Fibroblast of lung (primary cell): Measurements from ENCODE around the gene MINDY4B. TPM values are rescaled to one million over a fixed set of nuclear protein-coding genes. Genes with fewer than 3 reads are reported as not detected.

Source experiments
- DNase-seq, 2 donors: peaks; one replicate each; pipeline versions ENCODE4 v3.0.0 to v3.0.0-alpha.2; 2010; ENCODE audit warnings: low read depth in 2 of 2
- H2AFZ ChIP-seq: 2 replicates; pipeline ENCODE4 v1.5.1; 2012; ENCODE audit warnings: low read length, control low read depth, inconsistent platforms
- H3K27ac ChIP-seq: 2 replicates; pipeline ENCODE4 v1.5.1; 2011; ENCODE audit warnings: low read length, control low read depth; ENCODE audit not compliant: insufficient read depth
- H3K27me3 ChIP-seq: 2 replicates; pipeline ENCODE4 v1.5.1; 2011; ENCODE audit warnings: mild to moderate bottlenecking, low read length; ENCODE audit not compliant: control insufficient read depth, insufficient read depth
- H3K36me3 ChIP-seq: 2 replicates; pipeline ENCODE4 v1.5.1; 2011; ENCODE audit warnings: low read length; ENCODE audit not compliant: control insufficient read depth, insufficient read depth
- H3K4me1 ChIP-seq: 2 replicates; pipeline ENCODE4 v1.5.1; 2011; ENCODE audit warnings: low read length; ENCODE audit not compliant: control insufficient read depth, insufficient read depth; ENCODE audit errors: extremely low read depth
- H3K4me2 ChIP-seq: 2 replicates; pipeline ENCODE4 v1.5.1; 2011; ENCODE audit warnings: low read length, control low read depth; ENCODE audit not compliant: insufficient read depth; ENCODE audit errors: extremely low read depth
- H3K4me3 ChIP-seq, 4 experiments: fragments of 200-600 bp in 1 of 4; sonication (generic) in 1 of 4; replicated peaks in 1 of 4; 2 replicates each; pipeline ENCODE4 v1.5.1; 2011 to 2016; ENCODE audit warnings: low read length in 4 of 4, low read depth in 3 of 4, mild to moderate bottlenecking in 3 of 4, control low read depth in 2 of 4, inconsistent platforms in 1 of 4, mixed read lengths in 1 of 4; ENCODE audit not compliant: insufficient read depth in 1 of 4; ENCODE audit errors: control extremely low read depth in 1 of 4
- H3K79me2 ChIP-seq: 2 replicates; pipeline ENCODE4 v1.5.1; 2012; ENCODE audit warnings: mild to moderate bottlenecking, low read length, inconsistent platforms; ENCODE audit not compliant: control insufficient read depth, insufficient read depth
- H3K9ac ChIP-seq: 2 replicates; pipeline ENCODE4 v1.5.1; 2011; ENCODE audit warnings: mild to moderate bottlenecking, low read length, control low read depth; ENCODE audit not compliant: insufficient read depth
- H3K9me3 ChIP-seq: 2 replicates; pipeline ENCODE4 v1.5.1; 2012; ENCODE audit warnings: low read depth, low read length; ENCODE audit not compliant: control insufficient read depth, insufficient read depth
- H4K20me1 ChIP-seq: 2 replicates; pipeline ENCODE4 v1.5.1; 2011; ENCODE audit warnings: low read length; ENCODE audit not compliant: control insufficient read depth, insufficient read depth; ENCODE audit errors: extremely low read depth
- CTCF ChIP-seq, 2 donors: IDR thresholded peaks in 1 of 2; conservative IDR thresholded peaks in 1 of 2; 1 replicate in 1 of 2; 2 replicates in 1 of 2; pipeline ENCODE4 v1.5.1; 2011 to 2012; ENCODE audit warnings: low read length in 2 of 2, control low read depth in 1 of 2, inconsistent platforms in 1 of 2, low read depth in 1 of 2, mild to moderate bottlenecking in 1 of 2
- EZH2 ChIP-seq: IDR thresholded peaks from 2 replicates; pipeline ENCODE4 v1.5.1; 2012; ENCODE audit warnings: low read length, control low read depth, mild to moderate bottlenecking; ENCODE audit errors: missing control alignments
- polyA plus RNA-seq, 2 donors: library from polyadenylated mRNA; depleted of rRNA in 1 of 2; stranded (reverse) in 1 of 2; unstranded in 1 of 2; fragments of >200 nt; gene quantifications; 2 replicates each; pipeline ENCODE4 v1.2.1, GENCODE V29; 2011 to 2012; ENCODE audit warnings: missing spikeins in 1 of 2
- total RNA-seq: library from RNA; depleted of rRNA; stranded (reverse); fragments of >200 nt; gene quantifications from 2 replicates; pipeline ENCODE4 v1.2.1, GENCODE V29; 2014

MINDY4B gene
- total and polyA plus RNA-seq, 2 donors (not counting 1 experiment from before 2014, with no cell fraction given) = not detected

- H3K36me3 ChIP-seq = no peaks in the 10 kb centered on the region
- DNase-seq = no peak
- TF ChIP-seq CTCF (conservative IDR thresholded peaks at IDR 0.05 in 1 of 2, IDR thresholded peaks at IDR 0.05 in 1 of 2; ENCODE audit: low read depth in 1 of 2, low read length in 2 of 2) (no peak), EZH2 (no peak)
- H3K9ac ChIP-seq = no peak overlapping the region
- H3K4me3 ChIP-seq = no peak overlapping the region
- no peaks in the 10 kb centered on the region for H4K20me1 ChIP-seq
- peaks cover 4% of the 10 kb centered on the region for H3K27me3 ChIP-seq
- H3K9me3 ChIP-seq = no peaks in the 10 kb centered on the region
- no peaks in the 10 kb centered on the region for H3K4me1 ChIP-seq
- H2AFZ ChIP-seq = no peak overlapping the region
- H3K27ac ChIP-seq = no peak overlapping the region
- H3K79me2 ChIP-seq = no peaks in the 10 kb centered on the region
- no peak overlapping the region for H3K4me2 ChIP-seq
Observed at GRCh38 chr3:150926328-150926727, 21.1 kb upstream of the MINDY4B start.

GRCh38 chr3:150925751-150926201, 20.5 kb upstream of the MINDY4B start:
- peak; percentile 51 to 61 for TF ChIP-seq CTCF (conservative IDR thresholded peaks at IDR 0.05 in 1 of 2, IDR thresholded peaks at IDR 0.05 in 1 of 2; ENCODE audit: low read depth in 1 of 2, low read length in 2 of 2)
- no peak for TF ChIP-seq EZH2
- H3K4me2 ChIP-seq = no peak overlapping the region
- H3K9ac ChIP-seq = no peak overlapping the region
- no peaks in the 10 kb centered on the region for H3K79me2 ChIP-seq
- H3K27me3 ChIP-seq = peaks cover 4% of the 10 kb centered on the region
- peak; percentile 15 to 29 for DNase-seq
- H3K4me3 ChIP-seq = no peak overlapping the region
- no peaks in the 10 kb centered on the region for H3K4me1 ChIP-seq
- H2AFZ ChIP-seq = no peak overlapping the region
- H3K36me3 ChIP-seq = no peaks in the 10 kb centered on the region
- no peaks in the 10 kb centered on the region for H3K9me3 ChIP-seq
- no peak overlapping the region for H3K27ac ChIP-seq
- H4K20me1 ChIP-seq = no peaks in the 10 kb centered on the region

GRCh38 chr3:150922611-150923010, 17.4 kb upstream of the MINDY4B start:
- H3K4me1 ChIP-seq = no peaks in the 10 kb centered on the region

More at GRCh38 chr3:150922611-150923010, 17.4 kb upstream of the MINDY4B start:
- H3K9ac ChIP-seq = no peak overlapping the region
- no peaks in the 10 kb centered on the region for H3K36me3 ChIP-seq
- H3K79me2 ChIP-seq = no peaks in the 10 kb centered on the region
- no peak overlapping the region for H3K4me2 ChIP-seq
- DNase-seq = no peak
- no peak for TF ChIP-seq CTCF (conservative IDR thresholded peaks at IDR 0.05 in 1 of 2, IDR thresholded peaks at IDR 0.05 in 1 of 2; ENCODE audit: low read depth in 1 of 2, low read length in 2 of 2)
- no peak for TF ChIP-seq EZH2
- no peaks in the 10 kb centered on the region for H4K20me1 ChIP-seq
- H3K4me3 ChIP-seq = no peak overlapping the region
- peaks cover 6% of the 10 kb centered on the region for H3K27me3 ChIP-seq
- H3K27ac ChIP-seq = no peak overlapping the region
- H2AFZ ChIP-seq = no peak overlapping the region
- H3K9me3 ChIP-seq = no peaks in the 10 kb centered on the region
